Measurements from ENCODE around the gene DIP2C. TPM values are rescaled to one million over a fixed set of nuclear protein-coding genes. Genes with fewer than 3 reads are reported as not detected.
"Not testable (repeated sequence)": the region's sequence is repeated elsewhere in the genome, so short reads cannot be mapped to it uniquely, and the experiment has no call there.

Gene DIP2C
- total RNA-seq, 4 donors from 2014 or later, result 8.4 to 22.7 (median 16.8) TPM

- no peaks in the 10 kb centered on the region for H3K4me1 ChIP-seq
- DNase-seq, result peak in 1 of 3 donors; percentile 14
Measured at GRCh38 chr10:535051-535450, 154.4 kb downstream of the DIP2C start.

GRCh38 chr10:534047-534566 is 155.4 kb downstream of the DIP2C start:
- TF ChIP-seq CTCF (IDR thresholded peaks at IDR 0.05) (no peak), POLR2A (IDR thresholded peaks at IDR 0.05) (no peak)
- Histone ChIP-seq H3K4me3 (no peak overlapping the region), H3K36me3 (no peaks in the 10 kb centered on the region), H3K27me3 (no peaks in the 10 kb centered on the region), H3K9me3 (no peaks in the 10 kb centered on the region), H3K4me1 (no peaks in the 10 kb centered on the region), H3K27ac (no peak overlapping the region)
- DNase-seq, result no peak

More at GRCh38 chr10:535051-535450, 154.4 kb downstream of the DIP2C start:
- TF ChIP-seq POLR2A (IDR thresholded peaks at IDR 0.05) (no peak), CTCF (IDR thresholded peaks at IDR 0.05) (no peak)
- no peak overlapping the region for H3K27ac ChIP-seq
- no peaks in the 10 kb centered on the region for H3K9me3 ChIP-seq
- H3K27me3 ChIP-seq, result no peaks in the 10 kb centered on the region
- no peak overlapping the region for H3K4me3 ChIP-seq
- no peaks in the 10 kb centered on the region for H3K36me3 ChIP-seq

- DNase-seq, result no peak
- no peaks in the 10 kb centered on the region for H3K9me3 ChIP-seq
- no peaks in the 10 kb centered on the region for H3K27me3 ChIP-seq
- H3K4me1 ChIP-seq, result no peaks in the 10 kb centered on the region
- TF ChIP-seq POLR2A (IDR thresholded peaks at IDR 0.05), result no peak
- no peak for TF ChIP-seq CTCF (IDR thresholded peaks at IDR 0.05)
- H3K27ac ChIP-seq, result no peak overlapping the region
- H3K36me3 ChIP-seq, result no peaks in the 10 kb centered on the region
- no peak overlapping the region for H3K4me3 ChIP-seq
Measured at GRCh38 chr10:533611-534010, 155.9 kb downstream of the DIP2C start.

GRCh38 chr10:533186-533585 is 156.3 kb downstream of the DIP2C start:
- TF ChIP-seq POLR2A (IDR thresholded peaks at IDR 0.05) (no peak), CTCF (IDR thresholded peaks at IDR 0.05) (no peak)
- no peak overlapping the region for H3K27ac ChIP-seq

GRCh38 chr10:532331-532730 is 157.1 kb downstream of the DIP2C start:
- not testable (repeated sequence) for H3K9me3 ChIP-seq, H3K4me3 ChIP-seq, DNase-seq, H3K27me3 ChIP-seq, H3K4me1 ChIP-seq, H3K27ac ChIP-seq, H3K36me3 ChIP-seq

More at GRCh38 chr10:533186-533585, 156.3 kb downstream of the DIP2C start:
- DNase-seq, result peak in 1 of 3 donors; percentile 25
- Histone ChIP-seq H3K4me3 (no peak overlapping the region), H3K36me3 (no peaks in the 10 kb centered on the region), H3K9me3 (no peaks in the 10 kb centered on the region), H3K4me1 (no peaks in the 10 kb centered on the region), H3K27me3 (no peaks in the 10 kb centered on the region)

- Histone ChIP-seq H3K27ac (no peak overlapping the region), H3K9me3 (no peaks in the 10 kb centered on the region), H3K4me3 (no peak overlapping the region), H3K27me3 (no peaks in the 10 kb centered on the region), H3K4me1 (no peaks in the 10 kb centered on the region), H3K36me3 (no peaks in the 10 kb centered on the region)
- TF ChIP-seq CTCF (IDR thresholded peaks at IDR 0.05) (no peak), POLR2A (IDR thresholded peaks at IDR 0.05) (no peak)
- DNase-seq, result peak in 1 of 3 donors; percentile 29
Measured at GRCh38 chr10:531541-531940, 157.9 kb downstream of the DIP2C start.
